ENCODE measurements around the gene FXYD5. TPM values are rescaled to one million over a fixed set of nuclear protein-coding genes. Genes with fewer than 3 reads are reported as not detected.

The FXYD5 gene
- total and polyA plus RNA-seq, 2 donors (not counting 1 experiment from before 2014, with no cell fraction given), result 19.8 to 100 TPM

DNA sequence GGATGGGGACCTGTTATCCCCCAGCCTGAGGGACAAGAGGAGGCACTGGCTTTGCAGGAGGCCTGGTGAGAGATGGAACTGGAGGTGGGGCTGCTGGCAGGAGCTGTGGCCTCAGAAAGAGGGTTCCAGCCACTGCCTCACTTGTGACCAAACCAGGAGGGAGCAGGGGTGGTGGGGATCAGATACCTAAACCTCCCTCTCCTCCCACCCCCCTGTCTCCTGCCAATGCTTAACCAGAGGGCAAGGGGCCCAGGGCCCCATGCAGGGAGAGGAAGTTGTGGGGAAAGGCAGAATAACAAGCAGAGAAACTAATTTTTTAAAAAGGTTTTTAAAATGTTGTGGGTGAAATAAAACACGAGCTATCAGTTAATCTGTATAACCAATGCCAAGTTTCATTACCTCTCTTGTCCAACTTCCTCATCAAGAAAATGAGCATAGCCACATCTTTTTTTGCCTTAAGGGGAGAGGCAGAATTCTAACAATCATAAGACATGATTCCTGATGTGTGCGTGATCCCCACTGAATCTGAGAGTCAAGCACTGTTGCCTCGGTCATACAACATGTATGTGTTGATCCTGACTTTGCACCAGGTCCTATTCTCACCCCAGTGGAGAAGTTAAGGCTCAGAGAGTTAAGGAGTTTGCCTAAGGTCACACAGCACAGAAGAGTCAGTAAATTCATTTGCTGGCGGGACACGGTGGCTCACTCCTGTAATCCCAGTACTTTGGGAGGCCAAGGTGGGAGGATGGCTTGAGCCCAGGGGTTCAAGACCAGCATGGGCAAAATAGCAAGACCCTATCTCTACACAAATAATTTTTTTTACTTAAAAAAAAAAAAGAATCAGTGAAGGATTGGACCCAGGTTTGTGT is 12.9 kb downstream of the FXYD5 start:
- TF ChIP-seq EZH2 (IDR thresholded peaks at IDR 0.05; ENCODE audit: low read length, missing control alignments), result no peak
- TF ChIP-seq, protein P1, sequence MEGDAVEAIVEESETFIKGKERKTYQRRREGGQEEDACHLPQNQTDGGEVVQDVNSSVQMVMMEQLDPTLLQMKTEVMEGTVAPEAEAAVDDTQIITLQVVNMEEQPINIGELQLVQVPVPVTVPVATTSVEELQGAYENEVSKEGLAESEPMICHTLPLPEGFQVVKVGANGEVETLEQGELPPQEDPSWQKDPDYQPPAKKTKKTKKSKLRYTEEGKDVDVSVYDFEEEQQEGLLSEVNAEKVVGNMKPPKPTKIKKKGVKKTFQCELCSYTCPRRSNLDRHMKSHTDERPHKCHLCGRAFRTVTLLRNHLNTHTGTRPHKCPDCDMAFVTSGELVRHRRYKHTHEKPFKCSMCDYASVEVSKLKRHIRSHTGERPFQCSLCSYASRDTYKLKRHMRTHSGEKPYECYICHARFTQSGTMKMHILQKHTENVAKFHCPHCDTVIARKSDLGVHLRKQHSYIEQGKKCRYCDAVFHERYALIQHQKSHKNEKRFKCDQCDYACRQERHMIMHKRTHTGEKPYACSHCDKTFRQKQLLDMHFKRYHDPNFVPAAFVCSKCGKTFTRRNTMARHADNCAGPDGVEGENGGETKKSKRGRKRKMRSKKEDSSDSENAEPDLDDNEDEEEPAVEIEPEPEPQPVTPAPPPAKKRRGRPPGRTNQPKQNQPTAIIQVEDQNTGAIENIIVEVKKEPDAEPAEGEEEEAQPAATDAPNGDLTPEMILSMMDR (conservative IDR thresholded peaks at IDR 0.05 in 1 of 2, IDR thresholded peaks at IDR 0.05 in 1 of 2; ENCODE audit: low read depth in 1 of 2, low read length in 2 of 2), result no peak
- H3K9me3 ChIP-seq (ENCODE audit: control insufficient read depth, insufficient read depth, low read depth, low read length), result no peaks in the 10 kb centered on the region
- H3K4me2 ChIP-seq (ENCODE audit: extremely low read depth, insufficient read depth, low read length), result no peak overlapping the region
- H2AFZ ChIP-seq (ENCODE audit: low read length), result no peak overlapping the region
- no peak overlapping the region for H3K9ac ChIP-seq (ENCODE audit: insufficient read depth, low read length)
- no peak overlapping the region for H3K4me3 ChIP-seq (replicated peaks in 1 of 4; ENCODE audit: control extremely low read depth in 1 of 4, insufficient read depth in 1 of 4, low read depth in 3 of 4, low read length in 4 of 4)
- peaks cover 26% of the 10 kb centered on the region for H3K36me3 ChIP-seq (ENCODE audit: control insufficient read depth, insufficient read depth, low read length)
- no peak for DNase-seq (ENCODE audit: low read depth in 2 of 2)
- H3K79me2 ChIP-seq (ENCODE audit: control insufficient read depth, insufficient read depth, low read length), result no peaks in the 10 kb centered on the region
- no peaks in the 10 kb centered on the region for H3K4me1 ChIP-seq (ENCODE audit: control insufficient read depth, extremely low read depth, insufficient read depth, low read length)
- H3K27me3 ChIP-seq (ENCODE audit: control insufficient read depth, insufficient read depth, low read length), result no peaks in the 10 kb centered on the region
- H3K27ac ChIP-seq (ENCODE audit: insufficient read depth, low read length), result no peak overlapping the region
- no peaks in the 10 kb centered on the region for H4K20me1 ChIP-seq (ENCODE audit: control insufficient read depth, extremely low read depth, insufficient read depth, low read length)

- TF ChIP-seq, protein P1 (conservative IDR thresholded peaks at IDR 0.05 in 1 of 2, IDR thresholded peaks at IDR 0.05 in 1 of 2; ENCODE audit: low read depth in 1 of 2, low read length in 2 of 2), result no peak
- TF ChIP-seq EZH2 (IDR thresholded peaks at IDR 0.05; ENCODE audit: low read length, missing control alignments), result no peak
- H3K27me3 ChIP-seq (ENCODE audit: control insufficient read depth, insufficient read depth, low read length), result no peaks in the 10 kb centered on the region
- no peak overlapping the region for H3K27ac ChIP-seq (ENCODE audit: insufficient read depth, low read length)
- H3K4me1 ChIP-seq (ENCODE audit: control insufficient read depth, extremely low read depth, insufficient read depth, low read length), result no peaks in the 10 kb centered on the region
- H3K79me2 ChIP-seq (ENCODE audit: control insufficient read depth, insufficient read depth, low read length), result no peaks in the 10 kb centered on the region
- no peak overlapping the region for H2AFZ ChIP-seq (ENCODE audit: low read length)
- H3K9me3 ChIP-seq (ENCODE audit: control insufficient read depth, insufficient read depth, low read depth, low read length), result no peaks in the 10 kb centered on the region
- H3K36me3 ChIP-seq (ENCODE audit: control insufficient read depth, insufficient read depth, low read length), result peaks cover 22% of the 10 kb centered on the region
- peak in 1 of 2 donors; percentile 21 for DNase-seq (ENCODE audit: low read depth in 2 of 2)
- H3K4me2 ChIP-seq (ENCODE audit: extremely low read depth, insufficient read depth, low read length), result no peak overlapping the region
- H4K20me1 ChIP-seq (ENCODE audit: control insufficient read depth, extremely low read depth, insufficient read depth, low read length), result no peaks in the 10 kb centered on the region
- H3K4me3 ChIP-seq (replicated peaks in 1 of 4; ENCODE audit: control extremely low read depth in 1 of 4, insufficient read depth in 1 of 4, low read depth in 3 of 4, low read length in 4 of 4), result no peak overlapping the region
- no peak overlapping the region for H3K9ac ChIP-seq (ENCODE audit: insufficient read depth, low read length)
Measured at GRCh38 chr19:35168196-35168595, 13.7 kb downstream of the FXYD5 start.

- H4K20me1 ChIP-seq (ENCODE audit: control insufficient read depth, extremely low read depth, insufficient read depth, low read length), result no peaks in the 10 kb centered on the region
- no peak for DNase-seq (ENCODE audit: low read depth in 2 of 2)
- H3K4me2 ChIP-seq (ENCODE audit: extremely low read depth, insufficient read depth, low read length), result no peak overlapping the region
- H3K36me3 ChIP-seq (ENCODE audit: control insufficient read depth, insufficient read depth, low read length), result peaks cover 16% of the 10 kb centered on the region
- H3K4me1 ChIP-seq (ENCODE audit: control insufficient read depth, extremely low read depth, insufficient read depth, low read length), result no peaks in the 10 kb centered on the region
- TF ChIP-seq, protein P1 (conservative IDR thresholded peaks at IDR 0.05 in 1 of 2, IDR thresholded peaks at IDR 0.05 in 1 of 2; ENCODE audit: low read depth in 1 of 2, low read length in 2 of 2), result no peak
- no peak for TF ChIP-seq EZH2 (IDR thresholded peaks at IDR 0.05; ENCODE audit: low read length, missing control alignments)
- no peak overlapping the region for H3K9ac ChIP-seq (ENCODE audit: insufficient read depth, low read length)
- no peak overlapping the region for H3K4me3 ChIP-seq (replicated peaks in 1 of 4; ENCODE audit: control extremely low read depth in 1 of 4, insufficient read depth in 1 of 4, low read depth in 3 of 4, low read length in 4 of 4)
- no peaks in the 10 kb centered on the region for H3K79me2 ChIP-seq (ENCODE audit: control insufficient read depth, insufficient read depth, low read length)
- no peaks in the 10 kb centered on the region for H3K27me3 ChIP-seq (ENCODE audit: control insufficient read depth, insufficient read depth, low read length)
- no peak overlapping the region for H3K27ac ChIP-seq (ENCODE audit: insufficient read depth, low read length)
- no peak overlapping the region for H2AFZ ChIP-seq (ENCODE audit: low read length)
- no peaks in the 10 kb centered on the region for H3K9me3 ChIP-seq (ENCODE audit: control insufficient read depth, insufficient read depth, low read depth, low read length)
Measured at GRCh38 chr19:35169221-35169995, 14.9 kb downstream of the FXYD5 start.

All from fibroblast of lung (primary cell).